Upper lobe of left lung (tissue), 4 donors: ENCODE measurements around the gene MYO3B.

Experiments
- CTCF ChIP-seq, 6 experiments: fragments of 450-650 bp in 4 of 6; fragments of 200-600 bp in 2 of 6; sonication (generic) in 2 of 6; IDR thresholded peaks; one replicate each; pipeline ENCODE4 v1.5.1; 2016 to 2019; ENCODE audit warnings: antibody characterized with exemption in 6 of 6
- EP300 ChIP-seq, 4 donors: sonication (generic); formaldehyde crosslinking; IDR thresholded peaks; one replicate each; pipeline ENCODE4 v1.5.1; 2017; ENCODE audit warnings: antibody characterized with exemption in 4 of 4, control low read depth in 2 of 4
- POLR2A ChIP-seq, 4 donors: fragments of 450-650 bp; IDR thresholded peaks; one replicate each; pipeline ENCODE4 v1.5.1; 2016 to 2017; ENCODE audit warnings: antibody characterized with exemption in 4 of 4, mild to moderate bottlenecking in 2 of 4
- POLR2AphosphoS5 ChIP-seq, 2 donors: sonication (generic); formaldehyde crosslinking; IDR thresholded peaks; one replicate each; pipeline ENCODE4 v1.5.1; 2017; ENCODE audit warnings: antibody characterized with exemption in 2 of 2

- TF ChIP-seq CTCF (IDR thresholded peaks at IDR 0.05) (no peak), POLR2A (IDR thresholded peaks at IDR 0.05) (no peak), EP300 (IDR thresholded peaks at IDR 0.05) (no peak), POLR2AphosphoS5 (IDR thresholded peaks at IDR 0.05) (no peak)
Measured at GRCh38 chr2:170571612-170572011, 393.7 kb downstream of the MYO3B start.
